ENCODE results near the gene PGBD1.

The PGBD1 gene, protein sequence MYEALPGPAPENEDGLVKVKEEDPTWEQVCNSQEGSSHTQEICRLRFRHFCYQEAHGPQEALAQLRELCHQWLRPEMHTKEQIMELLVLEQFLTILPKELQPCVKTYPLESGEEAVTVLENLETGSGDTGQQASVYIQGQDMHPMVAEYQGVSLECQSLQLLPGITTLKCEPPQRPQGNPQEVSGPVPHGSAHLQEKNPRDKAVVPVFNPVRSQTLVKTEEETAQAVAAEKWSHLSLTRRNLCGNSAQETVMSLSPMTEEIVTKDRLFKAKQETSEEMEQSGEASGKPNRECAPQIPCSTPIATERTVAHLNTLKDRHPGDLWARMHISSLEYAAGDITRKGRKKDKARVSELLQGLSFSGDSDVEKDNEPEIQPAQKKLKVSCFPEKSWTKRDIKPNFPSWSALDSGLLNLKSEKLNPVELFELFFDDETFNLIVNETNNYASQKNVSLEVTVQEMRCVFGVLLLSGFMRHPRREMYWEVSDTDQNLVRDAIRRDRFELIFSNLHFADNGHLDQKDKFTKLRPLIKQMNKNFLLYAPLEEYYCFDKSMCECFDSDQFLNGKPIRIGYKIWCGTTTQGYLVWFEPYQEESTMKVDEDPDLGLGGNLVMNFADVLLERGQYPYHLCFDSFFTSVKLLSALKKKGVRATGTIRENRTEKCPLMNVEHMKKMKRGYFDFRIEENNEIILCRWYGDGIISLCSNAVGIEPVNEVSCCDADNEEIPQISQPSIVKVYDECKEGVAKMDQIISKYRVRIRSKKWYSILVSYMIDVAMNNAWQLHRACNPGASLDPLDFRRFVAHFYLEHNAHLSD

GRCh38 chr6:28281288-28282064 lies at the start of gene PGBD1:
TSS of gene PGBD1 (plus strand) at chr6:28281572. CDS start at chr6:28283814, 2,242 bp downstream.
- DNase-seq (ENCODE audit: low spot score) = peak; percentile 89

DNA sequence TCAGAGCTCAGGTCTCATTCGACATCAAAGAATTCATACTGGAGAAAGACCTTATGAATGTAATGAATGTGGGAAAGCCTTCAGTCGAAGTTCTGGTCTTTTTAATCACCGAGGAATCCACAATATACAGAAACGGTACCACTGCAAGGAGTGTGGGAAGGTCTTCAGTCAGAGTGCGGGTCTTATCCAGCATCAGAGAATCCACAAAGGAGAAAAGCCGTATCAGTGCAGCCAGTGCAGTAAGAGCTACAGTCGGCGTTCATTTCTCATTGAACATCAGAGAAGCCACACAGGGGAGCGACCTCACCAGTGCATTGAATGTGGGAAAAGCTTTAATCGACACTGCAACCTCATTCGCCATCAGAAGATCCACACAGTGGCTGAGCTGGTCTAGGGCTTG lies 48.6 kb upstream of the PGBD1 start:
- no peak for DNase-seq (ENCODE audit: low spot score)

- no peak for DNase-seq (ENCODE audit: low spot score)
Measured at GRCh38 chr6:28235912-28236452, 45.4 kb upstream of the PGBD1 start.

GRCh38 chr6:28239636-28240035 lies 41.7 kb upstream of the PGBD1 start:
- no peak for DNase-seq (ENCODE audit: low spot score)

DNA sequence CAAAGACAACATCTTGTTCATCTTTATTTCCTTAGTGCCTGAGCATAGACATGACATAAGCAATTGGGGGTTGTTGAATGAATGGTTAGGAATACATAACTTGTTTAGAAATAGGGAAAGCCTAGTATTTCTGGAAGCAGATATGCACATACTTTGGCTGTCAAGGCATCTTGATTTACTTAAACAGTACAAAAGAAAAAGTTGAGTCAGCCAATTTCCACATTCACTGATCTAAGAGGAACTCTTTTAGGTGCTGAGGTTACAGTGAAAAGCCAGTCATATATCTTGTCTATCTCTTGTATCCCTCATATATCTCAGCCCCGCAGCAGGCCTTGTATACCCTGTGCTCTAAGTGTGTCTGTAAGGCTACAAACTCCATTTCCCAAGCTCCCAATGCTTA lies 40.9 kb upstream of the PGBD1 start:
- DNase-seq (ENCODE audit: low spot score) = no peak

- no peak for DNase-seq (ENCODE audit: low spot score)
Measured at GRCh38 chr6:28243946-28244345, 37.4 kb upstream of the PGBD1 start.

DNA sequence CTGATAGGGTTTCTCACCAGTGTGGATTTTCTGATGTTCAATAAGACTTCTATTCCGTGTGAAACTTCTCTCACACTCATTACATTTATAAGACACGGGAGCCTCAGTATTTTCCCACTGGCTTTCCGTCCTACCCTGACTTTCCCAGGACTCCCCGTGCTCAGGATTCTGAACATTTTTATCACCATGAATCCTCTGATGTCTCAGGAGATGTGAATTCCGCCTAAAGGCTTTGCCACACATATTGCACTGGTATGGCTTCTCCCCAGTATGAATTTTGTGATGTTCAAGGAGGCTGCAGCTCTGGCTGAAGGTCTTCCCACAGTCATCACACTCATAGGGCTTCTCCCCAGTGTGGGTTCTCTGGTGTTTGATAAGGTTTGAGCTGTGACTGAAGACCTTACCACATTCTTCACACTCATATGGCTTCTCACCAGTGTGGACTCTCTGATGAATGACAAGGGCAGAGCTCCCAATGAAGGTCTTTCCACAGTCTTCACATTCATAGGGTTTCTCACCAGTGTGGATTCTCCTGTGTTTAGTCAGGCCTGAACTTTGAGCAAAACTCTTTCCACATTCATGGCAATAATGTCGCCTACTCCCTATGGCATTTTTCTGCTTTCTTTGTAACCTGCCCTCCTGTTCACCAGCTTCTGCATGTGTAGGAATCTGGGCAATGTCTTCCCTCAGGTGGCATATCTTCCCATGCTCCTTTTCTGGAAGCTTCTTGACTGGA lies 36.0 kb upstream of the PGBD1 start:
- DNase-seq (ENCODE audit: low spot score) = no peak

GRCh38 chr6:28248916-28249315 lies 32.5 kb upstream of the PGBD1 start:
- no peak for DNase-seq (ENCODE audit: low spot score)

DNA sequence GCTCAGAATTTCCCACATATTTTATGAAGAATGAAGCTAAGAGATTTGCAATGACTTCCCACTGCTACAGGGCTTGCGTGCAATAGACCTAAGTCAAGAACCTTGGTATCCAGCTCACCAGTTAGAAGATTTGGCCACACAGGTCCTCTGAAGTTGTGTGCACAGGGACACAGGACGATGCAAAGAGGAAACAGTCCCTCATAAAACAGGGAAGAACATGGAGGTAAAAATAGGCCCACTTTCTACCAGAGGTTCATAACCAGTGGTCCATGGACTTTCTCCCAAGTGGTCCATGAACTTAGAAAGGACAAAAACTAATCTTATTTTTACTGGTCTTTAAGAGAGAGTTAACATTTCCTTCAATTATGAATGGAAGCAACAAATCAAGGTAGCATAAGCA lies 30.6 kb upstream of the PGBD1 start:
- DNase-seq (ENCODE audit: low spot score) = no peak

- DNase-seq (ENCODE audit: low spot score) = no peak
Measured at GRCh38 chr6:28251661-28252008, 29.7 kb upstream of the PGBD1 start.

GRCh38 chr6:28252009-28252975 lies 29.1 kb upstream of the PGBD1 start, which contains the start of gene ZKSCAN4:
TSS of gene ZKSCAN4 (minus strand) at chr6:28252269. CDS start at chr6:28251980, 289 bp downstream.
- DNase-seq (ENCODE audit: low spot score) = peak; percentile 75

DNA sequence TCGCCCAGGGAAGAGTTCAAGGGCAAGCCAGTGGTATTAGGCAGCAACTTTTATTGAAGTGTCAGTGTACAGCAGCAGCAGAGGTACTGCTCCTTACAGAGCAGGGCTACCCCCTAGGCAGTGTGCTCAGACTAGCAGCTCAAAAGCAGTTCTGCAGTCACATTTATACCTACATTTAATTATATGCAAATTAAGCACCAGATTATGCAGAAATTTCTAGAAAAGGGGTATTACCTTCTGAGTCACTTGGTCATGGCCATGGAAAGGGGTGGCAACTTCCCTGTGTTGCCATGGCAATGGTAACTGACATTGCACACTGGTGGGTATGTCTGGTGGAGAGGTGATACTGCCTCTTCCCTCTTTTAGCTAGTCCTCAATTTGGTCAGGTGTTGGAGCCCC lies 27.3 kb upstream of the PGBD1 start:
- no peak for DNase-seq (ENCODE audit: low spot score)

DNA sequence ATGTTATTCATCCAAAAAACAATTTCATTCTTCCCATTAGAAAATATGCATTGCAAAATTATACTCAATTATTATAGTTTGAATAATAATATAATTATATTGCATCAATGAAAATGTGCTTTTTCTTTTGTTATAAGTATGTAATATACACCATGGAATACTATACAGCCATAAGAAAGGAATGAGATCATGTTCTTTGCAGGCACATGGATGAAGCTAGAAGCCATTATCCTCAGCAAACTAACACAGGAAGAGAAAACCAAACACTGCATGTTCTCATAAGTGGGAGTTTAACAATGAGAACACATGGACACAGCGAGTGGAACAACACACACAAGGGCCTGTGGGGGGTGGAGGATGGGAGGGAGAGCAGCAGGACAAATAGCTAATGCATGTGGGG lies 24.3 kb upstream of the PGBD1 start:
- DNase-seq (ENCODE audit: low spot score) = no peak

- DNase-seq (ENCODE audit: low spot score) = no peak
Measured at GRCh38 chr6:28258877-28259777, 22.2 kb upstream of the PGBD1 start, which contains the start of gene NKAPL. TSS of gene NKAPL (plus strand) at chr6:28259297. CDS start at chr6:28259372, 75 bp downstream.

- DNase-seq (ENCODE audit: low spot score) = no peak
Measured at GRCh38 chr6:28263922-28264321, 17.4 kb upstream of the PGBD1 start.

DNA sequence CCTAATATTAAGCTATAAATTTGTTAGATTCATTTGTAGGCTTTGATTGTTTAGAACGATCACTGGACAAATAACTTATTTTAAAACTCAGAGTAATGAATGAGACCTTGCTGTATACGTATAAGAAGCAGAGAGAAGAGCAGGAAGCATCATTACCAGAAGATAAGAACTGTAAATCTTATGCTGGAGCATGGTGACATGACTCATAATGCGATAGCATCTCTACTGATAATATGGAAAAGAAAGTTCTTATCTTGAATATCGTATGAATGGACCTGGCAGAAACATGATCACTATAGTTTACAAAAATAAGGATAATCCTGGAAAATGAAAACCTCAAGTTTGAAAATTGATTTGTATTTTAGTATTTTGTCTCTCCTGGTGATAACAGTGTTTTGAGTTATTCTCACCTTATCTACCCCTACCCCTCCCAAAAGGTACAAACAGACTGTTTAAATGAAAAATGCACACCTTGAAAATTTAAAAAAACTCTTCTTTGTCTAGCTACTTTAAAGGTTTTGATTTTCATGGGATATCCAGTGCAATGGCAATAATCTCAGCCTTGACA lies 16.5 kb upstream of the PGBD1 start:
- no peak for DNase-seq (ENCODE audit: low spot score)

DNA sequence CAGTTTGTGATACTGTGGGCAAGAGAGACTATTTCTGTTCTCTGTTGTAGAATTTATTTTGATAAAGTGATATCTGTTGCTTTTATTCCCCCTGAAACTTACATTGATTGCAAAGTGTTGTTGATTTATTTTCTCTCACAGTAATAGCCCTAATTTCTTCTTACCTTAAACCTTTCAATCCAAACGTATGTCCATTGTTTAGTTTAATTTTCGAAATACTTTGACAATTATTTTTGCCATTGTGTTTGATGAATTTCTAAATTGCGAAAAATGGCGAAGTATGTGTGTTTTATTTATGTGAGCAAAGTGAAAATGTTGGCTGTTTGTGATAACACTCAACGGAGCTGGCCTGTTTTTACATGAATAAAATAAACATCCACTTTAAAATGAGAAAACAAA lies 14.8 kb upstream of the PGBD1 start:
- DNase-seq (ENCODE audit: low spot score) = no peak

GRCh38 chr6:28266962-28267694 lies 14.2 kb upstream of the PGBD1 start, which contains the start of gene ZSCAN26:
TSS of gene ZSCAN26 (plus strand) at chr6:28267143. CDS start at chr6:28271920, 4,777 bp downstream.
- DNase-seq (ENCODE audit: low spot score) = peak; percentile 85
